HepG2 (cell line): ENCODE measurements around the gene MUTYH. TPM values are rescaled to one million over a fixed set of nuclear protein-coding genes. Genes with fewer than 3 reads are reported as not detected.
A peak's percentile ranks its signal among the peaks of the same experiment; 100 is the strongest.

Experiments used
- ARNT2 ChIP-seq: sonication (generic); formaldehyde crosslinking; IDR thresholded peaks from 2 replicates; pipeline ENCODE4 v1.8.0; 2022; ENCODE audit warnings: mild to moderate bottlenecking, low read depth, missing genetic modification reagents, moderate library complexity
- CEBPB ChIP-seq: IDR thresholded peaks from 2 replicates; pipeline ENCODE4 v1.6.1; 2011; ENCODE audit warnings: low read depth, low read length, improper control_type of control experiment, borderline replicate concordance
- FIP1L1 ChIP-seq: fragments of 200-400 bp; formaldehyde crosslinking; IDR thresholded peaks from 2 replicates; pipeline ENCODE4 v1.6.1; 2018; ENCODE audit warnings: low read depth, mild to moderate bottlenecking, low read length, moderate library complexity, borderline replicate concordance; ENCODE audit not compliant: insufficient read depth
- KLF11 ChIP-seq: IDR thresholded peaks from 2 replicates; pipeline ENCODE4 v1.6.1; 2016; ENCODE audit warnings: missing compliant biosample characterization
- MAFG ChIP-seq: sonication (generic); formaldehyde crosslinking; IDR thresholded peaks from 2 replicates; pipeline ENCODE4 v1.5.1; 2020; ENCODE audit warnings: mild to moderate bottlenecking, missing genetic modification reagents
- MEIS2 ChIP-seq: sonication (generic); formaldehyde crosslinking; IDR thresholded peaks from 2 replicates; pipeline ENCODE4 v1.9.0; 2021; ENCODE audit warnings: mild to moderate bottlenecking, missing genetic modification reagents
- POLR2G ChIP-seq: fragments of 200-400 bp; formaldehyde crosslinking; IDR thresholded peaks from 2 replicates; pipeline ENCODE4 v1.6.1; 2018; ENCODE audit warnings: mild to moderate bottlenecking, low read depth, low read length, moderate library complexity
- PTBP1 ChIP-seq: fragments of 200-400 bp; formaldehyde crosslinking; IDR thresholded peaks from 2 replicates; pipeline ENCODE4 v1.6.1; 2018; ENCODE audit warnings: low read length, low read depth; ENCODE audit not compliant: poor library complexity, severe bottlenecking
- TBL1XR1 ChIP-seq: fragments of 150-350 bp; IDR thresholded peaks from 2 replicates; pipeline ENCODE4 v1.6.1; 2014; ENCODE audit warnings: borderline replicate concordance, low read length; ENCODE audit not compliant: partially characterized antibody
- TRAFD1 ChIP-seq: sonication (generic); formaldehyde crosslinking; IDR thresholded peaks from 2 replicates; pipeline ENCODE4 v1.5.1; 2020; ENCODE audit warnings: missing genetic modification reagents, mild to moderate bottlenecking, borderline replicate concordance
- TRIM24 ChIP-seq: sonication (generic); formaldehyde crosslinking; IDR thresholded peaks from 2 replicates; pipeline ENCODE4 v1.8.0; 2022; ENCODE audit warnings: mild to moderate bottlenecking, missing genetic modification reagents
- ZGPAT ChIP-seq: IDR thresholded peaks from 2 replicates; pipeline ENCODE4 v1.6.1; 2016; ENCODE audit warnings: mild to moderate bottlenecking
- ZNF275 ChIP-seq: sonication (generic); formaldehyde crosslinking; IDR thresholded peaks from 2 replicates; pipeline ENCODE4 v1.8.0; 2022; ENCODE audit warnings: missing genetic modification reagents, mild to moderate bottlenecking, inconsistent platforms, borderline replicate concordance
- ZNF34 ChIP-seq: sonication (generic); formaldehyde crosslinking; IDR thresholded peaks from 2 replicates; pipeline ENCODE4 v1.4.0; 2020; ENCODE audit warnings: mild to moderate bottlenecking, missing genetic modification reagents, borderline replicate concordance
- ZNF558 ChIP-seq: sonication (generic); formaldehyde crosslinking; IDR thresholded peaks from 2 replicates; pipeline ENCODE4 v1.9.0; 2022; ENCODE audit warnings: mild to moderate bottlenecking, missing genetic modification reagents, borderline replicate concordance
- ZNF569 ChIP-seq: sonication (generic); formaldehyde crosslinking; IDR thresholded peaks from 2 replicates; pipeline ENCODE4 v1.5.0; 2020; ENCODE audit warnings: mild to moderate bottlenecking, missing genetic modification reagents, moderate library complexity, borderline replicate concordance
- ZNF646 ChIP-seq: sonication (generic); formaldehyde crosslinking; IDR thresholded peaks from 2 replicates; pipeline ENCODE4 v1.9.0; 2021; ENCODE audit warnings: mild to moderate bottlenecking, missing genetic modification reagents
- polyA plus RNA-seq, 8 experiments: library from polyadenylated mRNA; depleted of rRNA in 3 of 8; stranded (reverse) in 7 of 8; unstranded in 1 of 8; fragments of >200 nt; fragmentation: Illumina TruSeq in 4 of 8; extraction: Trizol in 4 of 8; gene quantifications; 2 replicates each; pipeline versions ENCODE4 v1.2.1 to v1.2.3, GENCODE V29; 2011 to 2016; ENCODE audit warnings: low read depth in 4 of 8, missing spikeins in 1 of 8, mixed read lengths in 1 of 8; ENCODE audit not compliant: insufficient read depth in 1 of 8
- total RNA-seq, 5 experiments: library from RNA; depleted of rRNA; stranded (reverse); fragments of >200 nt; fragmentation: Illumina TruSeq; extraction: Trizol; gene quantifications; 2 replicates each; pipeline ENCODE4 v1.2.3, GENCODE V29; 2016; ENCODE audit warnings: low read depth in 1 of 5

Gene MUTYH
- total and polyA plus RNA-seq, 2 of the 13 experiments (the other 11 are each of a cell fraction or from before 2014, with no cell fraction given), result 16.3 to 17.1 TPM

- no peak; the same call in 1 of the 2 replicates for TF ChIP-seq ZNF275
- no peak for TF ChIP-seq PTBP1
- TF ChIP-seq ZNF569 (CRISPR knock-in tag), result no peak
- TF ChIP-seq TRAFD1 (CRISPR knock-in tag), result no peak
- TF ChIP-seq MAFG (CRISPR knock-in tag), result no peak; the same call in 1 of the 2 replicates
- no peak for TF ChIP-seq TBL1XR1
- TF ChIP-seq ZNF646 (CRISPR knock-in tag), result peak; percentile 56; the same call in 1 of the 2 replicates
- 0 out of 2 replicates have a peak, but pooled peaks have one; percentile 41 for TF ChIP-seq ZNF558 (CRISPR knock-in tag)
- TF ChIP-seq ZGPAT (CRISPR knock-in tag), result peak; percentile 90
- peak; percentile 51; the same call in 1 of the 2 replicates for TF ChIP-seq ARNT2 (CRISPR knock-in tag)
- TF ChIP-seq CEBPB, result peak; percentile 67
- peak; percentile 83 for TF ChIP-seq POLR2G
- no peak for TF ChIP-seq TRIM24 (CRISPR knock-in tag)
- TF ChIP-seq ZNF34 (CRISPR knock-in tag), result no peak
- TF ChIP-seq FIP1L1, result no peak; the same call in 1 of the 2 replicates
- peak; percentile 64; the same call in 1 of the 2 replicates for TF ChIP-seq KLF11 (CRISPR knock-in tag)
- TF ChIP-seq MEIS2, result peak; percentile 71; the same call in 1 of the 2 replicates
Observed at GRCh38 chr1:45303520-45304310, 36.5 kb downstream of the MUTYH start (continued).
